Measurements from ENCODE around the gene NRSN2. TPM values are rescaled to one million over a fixed set of nuclear protein-coding genes. Genes with fewer than 3 reads are reported as not detected.

The NRSN2 gene
- total and polyA plus RNA-seq, 2 donors (not counting 1 experiment from before 2014, with no cell fraction given): 5.0 to 8.6 TPM

DNA sequence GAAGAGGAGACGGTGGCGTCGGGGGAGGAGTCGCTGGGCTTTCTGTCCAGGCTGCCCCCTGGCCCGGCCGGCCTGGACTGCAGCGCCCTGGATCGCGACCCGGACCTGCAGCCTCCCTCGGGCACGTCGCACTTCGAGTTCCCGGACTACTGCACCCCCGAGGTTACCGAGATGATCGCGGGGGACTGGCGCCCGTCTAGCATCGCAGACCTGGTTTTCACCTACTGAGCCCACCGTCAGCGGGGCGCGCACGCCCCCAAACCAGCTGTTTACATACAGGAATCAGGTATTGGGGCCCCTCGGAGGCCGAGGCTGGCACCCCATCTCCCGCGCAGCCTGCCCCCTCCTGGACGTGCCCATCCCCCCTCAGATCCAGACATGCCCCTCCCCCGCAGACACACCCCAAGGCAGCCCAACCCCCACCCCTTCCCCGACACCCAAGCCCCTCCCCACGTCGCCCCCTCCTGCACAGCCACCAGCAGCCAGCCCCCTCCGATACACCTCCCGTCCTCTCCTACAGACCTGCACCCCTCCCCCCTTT is 20.2 kb upstream of the NRSN2 start:
- CTCF ChIA-PET: interaction anchor here (1.2 to 7.5 kb wide), 2 partner anchors 27 to 33 kb away, joined by 3 to 58 read pairs; partner anchors contain the start of gene ZCCHC3
- H3K9me3 Mint-ChIP-seq (ENCODE audit: insufficient read depth): no peaks in the 10 kb centered on the region
- WGBS (ENCODE audit: insufficient coverage): under 1% methylated on average over 33 of the region's 38 CpGs

More for the DNA sequence above, 20.2 kb upstream of the NRSN2 start:
- Histone ChIP-seq H4K20me1 (ENCODE audit: control insufficient read depth, insufficient read depth, low read length, poor library complexity, severe bottlenecking) (peaks cover 24% of the 10 kb centered on the region), H3K4me3 (ENCODE audit: control extremely low read depth in 1 of 5, extremely low read depth in 1 of 5, insufficient read depth in 1 of 5, low read depth in 2 of 5, low read length in 4 of 5) (peak overlapping the region; percentile 47 to 79 (median 68)), H3K36me3 (replicated peaks in 1 of 2; ENCODE audit: control extremely low read depth in 1 of 2, control insufficient read depth in 1 of 2, extremely low read depth in 1 of 2, insufficient read depth in 2 of 2, low read length in 1 of 2) (peaks cover 0 to 3% of the 10 kb centered on the region in 2 experiments), H3K9ac (ENCODE audit: low read length) (peak overlapping the region; percentile 79), H3K27ac (ENCODE audit: low read length in 2 of 2) (peak overlapping the region in 1 of 2 donors; percentile 48), H3K4me1 (ENCODE audit: control insufficient read depth in 2 of 2, insufficient read depth in 2 of 2, low read length in 2 of 2) (peaks cover 26 to 42% of the 10 kb centered on the region in 2 donors), H3K79me2 (ENCODE audit: control insufficient read depth, insufficient read depth, low read length) (no peaks in the 10 kb centered on the region), H2AFZ (ENCODE audit: insufficient read depth, low read depth, low read length, poor library complexity, severe bottlenecking) (peak overlapping the region; percentile 91), H3K27me3 (replicated peaks in 1 of 4; ENCODE audit: control extremely low read depth in 1 of 4, control insufficient read depth in 3 of 4, insufficient read depth in 4 of 4, low read length in 3 of 4) (no peaks in the 10 kb centered on the region), H3K4me2 (replicated peaks; ENCODE audit: low read depth, low read length, poor library complexity, severe bottlenecking) (peak overlapping the region; percentile 97), H3K9me3 (ENCODE audit: control extremely low read depth in 1 of 3, control insufficient read depth in 2 of 3, insufficient read depth in 1 of 3, low read length in 2 of 3) (peaks cover 0 to 4% (median 0%) of the 10 kb centered on the region in 3 donors)
- no peak for TF ChIP-seq EZH2 (IDR thresholded peaks at IDR 0.05; ENCODE audit: borderline replicate concordance, insufficient read depth, low read depth, low read length, poor library complexity, severe bottlenecking)
- TF ChIP-seq, protein P1, sequence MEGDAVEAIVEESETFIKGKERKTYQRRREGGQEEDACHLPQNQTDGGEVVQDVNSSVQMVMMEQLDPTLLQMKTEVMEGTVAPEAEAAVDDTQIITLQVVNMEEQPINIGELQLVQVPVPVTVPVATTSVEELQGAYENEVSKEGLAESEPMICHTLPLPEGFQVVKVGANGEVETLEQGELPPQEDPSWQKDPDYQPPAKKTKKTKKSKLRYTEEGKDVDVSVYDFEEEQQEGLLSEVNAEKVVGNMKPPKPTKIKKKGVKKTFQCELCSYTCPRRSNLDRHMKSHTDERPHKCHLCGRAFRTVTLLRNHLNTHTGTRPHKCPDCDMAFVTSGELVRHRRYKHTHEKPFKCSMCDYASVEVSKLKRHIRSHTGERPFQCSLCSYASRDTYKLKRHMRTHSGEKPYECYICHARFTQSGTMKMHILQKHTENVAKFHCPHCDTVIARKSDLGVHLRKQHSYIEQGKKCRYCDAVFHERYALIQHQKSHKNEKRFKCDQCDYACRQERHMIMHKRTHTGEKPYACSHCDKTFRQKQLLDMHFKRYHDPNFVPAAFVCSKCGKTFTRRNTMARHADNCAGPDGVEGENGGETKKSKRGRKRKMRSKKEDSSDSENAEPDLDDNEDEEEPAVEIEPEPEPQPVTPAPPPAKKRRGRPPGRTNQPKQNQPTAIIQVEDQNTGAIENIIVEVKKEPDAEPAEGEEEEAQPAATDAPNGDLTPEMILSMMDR (IDR thresholded peaks at IDR 0.05): no peak
- intact Hi-C loops (cut with micrococcal nuclease): loop anchor here (1.0 kb wide), 1 partner anchor 217 kb away; the partner anchor contains the start of gene CSNK2A1
- H3K4me3 Mint-ChIP-seq: peak overlapping the region; percentile 79
- no peaks in the 10 kb centered on the region for H3K27me3 Mint-ChIP-seq
- ATAC-seq (ENCODE audit: low read depth) (no peak), DNase-seq (peak; percentile 72)
- POLR2A ChIA-PET: interaction anchor here (0.6 to 4.8 kb wide), 3 partner anchors 26 to 373 kb away, joined by 4 to 35 read pairs (median 10); partner anchors contain the start of gene ZCCHC3
- peaks cover 36% of the 10 kb centered on the region for H3K4me1 Mint-ChIP-seq
- H3K27ac Mint-ChIP-seq: peak overlapping the region; percentile 80
